ENCODE data around the gene UFD1. TPM values are rescaled to one million over a fixed set of nuclear protein-coding genes. Genes with fewer than 3 reads are reported as not detected.

UFD1 gene
- total RNA-seq, 1 donor from 2014 or later, result 37.7 TPM

GRCh38 chr22:19494001-19494560 lies 15.1 kb upstream of the UFD1 start:
- Histone ChIP-seq H2AFZ (replicated peaks) (no peak overlapping the region), H3K27me3 (no peaks in the 10 kb centered on the region), H3K4me3 (no peak overlapping the region), H3K27ac (no peak overlapping the region), H3K79me2 (ENCODE audit: low read depth) (no peaks in the 10 kb centered on the region), H3K36me3 (no peaks in the 10 kb centered on the region), H3K9me3 (ENCODE audit: low read depth) (no peaks in the 10 kb centered on the region), H3K4me1 (no peaks in the 10 kb centered on the region), H3K4me2 (no peak overlapping the region), H3K9ac (no peak overlapping the region), H4K20me1 (ENCODE audit: low read depth) (peaks cover 6% of the 10 kb centered on the region), H3F3A (ENCODE audit: low read depth) (no peaks in the 10 kb centered on the region)
- Mint-ChIP-seq H3K36me3 (peaks cover 7% of the 10 kb centered on the region), H3K27me3 (ENCODE audit: insufficient read depth, low read depth) (no peaks in the 10 kb centered on the region), H3K9me3 (no peaks in the 10 kb centered on the region), H3K4me3 (no peak overlapping the region), H3K27ac (no peak overlapping the region), H3K4me1 (no peaks in the 10 kb centered on the region)
- DNase-seq (ENCODE audit: low spot score), result no peak
- TF ChIP-seq EZH2 (IDR thresholded peaks at IDR 0.05) (no peak), EZH2phosphoT487 (IDR thresholded peaks at IDR 0.05) (no peak)
- TF ChIP-seq, protein P1, sequence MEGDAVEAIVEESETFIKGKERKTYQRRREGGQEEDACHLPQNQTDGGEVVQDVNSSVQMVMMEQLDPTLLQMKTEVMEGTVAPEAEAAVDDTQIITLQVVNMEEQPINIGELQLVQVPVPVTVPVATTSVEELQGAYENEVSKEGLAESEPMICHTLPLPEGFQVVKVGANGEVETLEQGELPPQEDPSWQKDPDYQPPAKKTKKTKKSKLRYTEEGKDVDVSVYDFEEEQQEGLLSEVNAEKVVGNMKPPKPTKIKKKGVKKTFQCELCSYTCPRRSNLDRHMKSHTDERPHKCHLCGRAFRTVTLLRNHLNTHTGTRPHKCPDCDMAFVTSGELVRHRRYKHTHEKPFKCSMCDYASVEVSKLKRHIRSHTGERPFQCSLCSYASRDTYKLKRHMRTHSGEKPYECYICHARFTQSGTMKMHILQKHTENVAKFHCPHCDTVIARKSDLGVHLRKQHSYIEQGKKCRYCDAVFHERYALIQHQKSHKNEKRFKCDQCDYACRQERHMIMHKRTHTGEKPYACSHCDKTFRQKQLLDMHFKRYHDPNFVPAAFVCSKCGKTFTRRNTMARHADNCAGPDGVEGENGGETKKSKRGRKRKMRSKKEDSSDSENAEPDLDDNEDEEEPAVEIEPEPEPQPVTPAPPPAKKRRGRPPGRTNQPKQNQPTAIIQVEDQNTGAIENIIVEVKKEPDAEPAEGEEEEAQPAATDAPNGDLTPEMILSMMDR (IDR thresholded peaks at IDR 0.05), result no peak

GRCh38 chr22:19492504-19493174 lies 13.6 kb upstream of the UFD1 start:
- H3K27ac Mint-ChIP-seq, result no peak overlapping the region
- H3K36me3 ChIP-seq, result no peaks in the 10 kb centered on the region

GRCh38 chr22:19490628-19491230 lies 11.7 kb upstream of the UFD1 start:
- Histone ChIP-seq H3K4me3 (no peak overlapping the region), H4K20me1 (ENCODE audit: low read depth) (peaks cover 11% of the 10 kb centered on the region), H3K27ac (no peak overlapping the region), H2AFZ (replicated peaks) (no peak overlapping the region), H3F3A (ENCODE audit: low read depth) (no peaks in the 10 kb centered on the region), H3K4me1 (no peaks in the 10 kb centered on the region), H3K9ac (no peak overlapping the region), H3K4me2 (no peak overlapping the region), H3K79me2 (ENCODE audit: low read depth) (no peaks in the 10 kb centered on the region), H3K9me3 (ENCODE audit: low read depth) (no peaks in the 10 kb centered on the region), H3K36me3 (peaks cover 4% of the 10 kb centered on the region), H3K27me3 (no peaks in the 10 kb centered on the region)
- TF ChIP-seq EZH2phosphoT487 (IDR thresholded peaks at IDR 0.05), result no peak
- TF ChIP-seq, protein P1 (IDR thresholded peaks at IDR 0.05), result no peak
- TF ChIP-seq EZH2 (IDR thresholded peaks at IDR 0.05), result no peak
- H3K4me3 Mint-ChIP-seq, result no peak overlapping the region
- H3K4me1 Mint-ChIP-seq, result no peaks in the 10 kb centered on the region
- peaks cover 7% of the 10 kb centered on the region for H3K36me3 Mint-ChIP-seq
- H3K27ac Mint-ChIP-seq, result no peak overlapping the region
- no peaks in the 10 kb centered on the region for H3K9me3 Mint-ChIP-seq
- no peak for DNase-seq (ENCODE audit: low spot score)
- no peaks in the 10 kb centered on the region for H3K27me3 Mint-ChIP-seq (ENCODE audit: insufficient read depth, low read depth)

More at GRCh38 chr22:19492504-19493174, 13.6 kb upstream of the UFD1 start:
- Histone ChIP-seq H3K79me2 (ENCODE audit: low read depth) (no peaks in the 10 kb centered on the region), H2AFZ (replicated peaks) (no peak overlapping the region), H3F3A (ENCODE audit: low read depth) (no peaks in the 10 kb centered on the region), H3K4me2 (no peak overlapping the region), H3K4me1 (no peaks in the 10 kb centered on the region), H3K4me3 (no peak overlapping the region), H3K27me3 (no peaks in the 10 kb centered on the region), H3K9ac (no peak overlapping the region), H3K9me3 (ENCODE audit: low read depth) (no peaks in the 10 kb centered on the region), H3K27ac (no peak overlapping the region), H4K20me1 (ENCODE audit: low read depth) (peaks cover 11% of the 10 kb centered on the region)
- no peak overlapping the region for H3K4me3 Mint-ChIP-seq
- no peaks in the 10 kb centered on the region for H3K9me3 Mint-ChIP-seq
- no peaks in the 10 kb centered on the region for H3K4me1 Mint-ChIP-seq
- no peaks in the 10 kb centered on the region for H3K27me3 Mint-ChIP-seq (ENCODE audit: insufficient read depth, low read depth)
- no peak for DNase-seq (ENCODE audit: low spot score)
- H3K36me3 Mint-ChIP-seq, result peaks cover 7% of the 10 kb centered on the region
- TF ChIP-seq EZH2phosphoT487 (IDR thresholded peaks at IDR 0.05), result no peak
- TF ChIP-seq EZH2 (IDR thresholded peaks at IDR 0.05), result no peak
